Astrocyte (in vitro differentiated cells and primary cell): ENCODE results near the gene ACADS. TPM values are rescaled to one million over a fixed set of nuclear protein-coding genes. Genes with fewer than 3 reads are reported as not detected.
A peak's percentile ranks its signal among the peaks of the same experiment; 100 is the strongest.

Experiments
- DNase-seq: peaks from one replicate; pipeline ENCODE4 v3.0.0-alpha.2; 2010; ENCODE audit warnings: low read depth
- FAIRE-seq: peaks from 2 replicates; lab custom pipeline; 2011; peaks lifted over from hg19 to GRCh38; lab: Jason Lieb, UNC
- H2AFZ ChIP-seq: 2 replicates; pipeline ENCODE4 v1.6.0; 2012; ENCODE audit warnings: low read depth, low read length, inconsistent platforms
- H3K27ac ChIP-seq: 2 replicates; pipeline ENCODE4 v1.5.1; 2011; ENCODE audit warnings: low read depth, low read length, inconsistent platforms
- H3K27me3 ChIP-seq: 2 replicates; pipeline ENCODE4 v1.6.0; 2011; ENCODE audit warnings: low read length, inconsistent platforms; ENCODE audit not compliant: insufficient read depth
- H3K36me3 ChIP-seq: 2 replicates; pipeline ENCODE4 v1.5.1; 2011; ENCODE audit warnings: low read length, inconsistent platforms; ENCODE audit not compliant: insufficient read depth
- H3K4me1 ChIP-seq: 2 replicates; pipeline ENCODE4 v1.5.1; 2011; ENCODE audit warnings: low read length, inconsistent platforms; ENCODE audit not compliant: insufficient read depth
- H3K4me2 ChIP-seq: 2 replicates; pipeline ENCODE4 v1.6.0; 2012; ENCODE audit warnings: low read length, inconsistent platforms
- H3K4me3 ChIP-seq: 2 replicates; pipeline ENCODE4 v1.5.1; 2011; ENCODE audit warnings: low read depth, mild to moderate bottlenecking, low read length, inconsistent platforms; ENCODE audit not compliant: insufficient read depth
- H3K79me2 ChIP-seq: 2 replicates; pipeline ENCODE4 v1.6.0; 2012; ENCODE audit warnings: mild to moderate bottlenecking, low read length, inconsistent platforms; ENCODE audit not compliant: insufficient read depth
- H3K9ac ChIP-seq: 2 replicates; pipeline ENCODE4 v1.6.0; 2012; ENCODE audit warnings: mild to moderate bottlenecking, low read length, inconsistent platforms
- H3K9me3 ChIP-seq: 2 replicates; pipeline ENCODE4 v1.5.1; 2012; ENCODE audit warnings: low read depth, mild to moderate bottlenecking, low read length, inconsistent platforms; ENCODE audit not compliant: insufficient read depth
- H4K20me1 ChIP-seq: 2 replicates; pipeline ENCODE4 v1.6.0; 2012; ENCODE audit warnings: low read length, inconsistent platforms; ENCODE audit not compliant: insufficient read depth
- H3K27ac Mint-ChIP-seq: one replicate; pipeline ENCODE4 v1.8.0; 2021; ENCODE audit warnings: mild to moderate bottlenecking, mixed read lengths; ENCODE audit not compliant: unreplicated experiment
- H3K27me3 Mint-ChIP-seq: one replicate; pipeline ENCODE4 v1.8.0; 2021; ENCODE audit warnings: low read depth, mixed read lengths; ENCODE audit not compliant: unreplicated experiment
- H3K36me3 Mint-ChIP-seq: one replicate; pipeline ENCODE4 v1.8.0; 2021; ENCODE audit warnings: low read depth, mixed read lengths; ENCODE audit not compliant: unreplicated experiment
- H3K4me1 Mint-ChIP-seq: one replicate; pipeline ENCODE4 v1.8.0; 2021; ENCODE audit warnings: low read depth, mixed read lengths; ENCODE audit not compliant: unreplicated experiment
- H3K4me3 Mint-ChIP-seq: one replicate; pipeline ENCODE4 v1.8.0; 2021; ENCODE audit warnings: mild to moderate bottlenecking, moderate library complexity, mixed read lengths; ENCODE audit not compliant: unreplicated experiment
- H3K9me3 Mint-ChIP-seq: one replicate; pipeline ENCODE4 v1.8.0; 2021; ENCODE audit warnings: mild to moderate bottlenecking, mixed read lengths; ENCODE audit not compliant: unreplicated experiment
- CTCF ChIP-seq: IDR thresholded peaks from 2 replicates; pipeline ENCODE4 v1.5.1; 2011; ENCODE audit warnings: low read depth, mild to moderate bottlenecking, inconsistent platforms, low read length, moderate library complexity; ENCODE audit not compliant: insufficient read depth
- EZH2 ChIP-seq: IDR thresholded peaks from 2 replicates; pipeline ENCODE4 v1.6.1; 2012; ENCODE audit warnings: mild to moderate bottlenecking, low read length, inconsistent platforms; ENCODE audit not compliant: insufficient read depth
- total RNA-seq: library from RNA; stranded (reverse); gene quantifications from 2 replicates; pipeline ENCODE4 v1.2.1, GENCODE V29; 2021

The ACADS gene
- total RNA-seq, 1 donor from 2014 or later: 2.8 TPM

GRCh38 chr12:120696626-120697025 is 29.0 kb upstream of the ACADS start:
- no peak for FAIRE-seq
- DNase-seq: no peak
- no peak overlapping the region for H3K4me2 ChIP-seq
- peaks cover 90% of the 10 kb centered on the region for H4K20me1 ChIP-seq
- no peaks in the 10 kb centered on the region for H3K4me1 ChIP-seq
- no peak overlapping the region for H2AFZ ChIP-seq
- H3K9me3 Mint-ChIP-seq: no peaks in the 10 kb centered on the region
- no peak overlapping the region for H3K4me3 Mint-ChIP-seq
- H3K79me2 ChIP-seq: peaks cover 35% of the 10 kb centered on the region
- H3K9me3 ChIP-seq: no peaks in the 10 kb centered on the region
- peaks cover 13% of the 10 kb centered on the region for H3K4me1 Mint-ChIP-seq
- no peak overlapping the region for H3K4me3 ChIP-seq
- TF ChIP-seq CTCF: no peak
- H3K36me3 Mint-ChIP-seq: peaks cover 46% of the 10 kb centered on the region
- no peak overlapping the region for H3K27ac Mint-ChIP-seq
- H3K27ac ChIP-seq: no peak overlapping the region
- no peak overlapping the region for H3K9ac ChIP-seq
- peaks cover 50% of the 10 kb centered on the region for H3K36me3 ChIP-seq
- H3K27me3 ChIP-seq: no peaks in the 10 kb centered on the region
- no peaks in the 10 kb centered on the region for H3K27me3 Mint-ChIP-seq

- peaks cover 9% of the 10 kb centered on the region for H3K4me1 Mint-ChIP-seq
- peaks cover 50% of the 10 kb centered on the region for H3K36me3 Mint-ChIP-seq
Observed at GRCh38 chr12:120697344-120697743, 28.3 kb upstream of the ACADS start.

GRCh38 chr12:120698665-120699064 is 27.0 kb upstream of the ACADS start:
- no peaks in the 10 kb centered on the region for H3K9me3 Mint-ChIP-seq
- Histone ChIP-seq H3K27ac (no peak overlapping the region), H4K20me1 (peaks cover 73% of the 10 kb centered on the region), H3K4me3 (no peak overlapping the region), H3K9me3 (no peaks in the 10 kb centered on the region), H2AFZ (no peak overlapping the region), H3K4me1 (no peaks in the 10 kb centered on the region), H3K36me3 (peaks cover 50% of the 10 kb centered on the region), H3K4me2 (no peak overlapping the region), H3K9ac (no peak overlapping the region), H3K79me2 (peaks cover 15% of the 10 kb centered on the region), H3K27me3 (no peaks in the 10 kb centered on the region)
- no peaks in the 10 kb centered on the region for H3K27me3 Mint-ChIP-seq
- H3K27ac Mint-ChIP-seq: peak overlapping the region; percentile 58
- DNase-seq (no peak), FAIRE-seq (no peak)
- H3K36me3 Mint-ChIP-seq: peaks cover 54% of the 10 kb centered on the region
- TF ChIP-seq CTCF (no peak), EZH2 (no peak)
- H3K4me3 Mint-ChIP-seq: no peak overlapping the region
- H3K4me1 Mint-ChIP-seq: no peaks in the 10 kb centered on the region

More at GRCh38 chr12:120697344-120697743, 28.3 kb upstream of the ACADS start:
- H3K9ac ChIP-seq: no peak overlapping the region
- no peaks in the 10 kb centered on the region for H3K27me3 ChIP-seq
- no peak for DNase-seq
- H4K20me1 ChIP-seq: peaks cover 83% of the 10 kb centered on the region
- no peaks in the 10 kb centered on the region for H3K4me1 ChIP-seq
- H3K27ac ChIP-seq: no peak overlapping the region
- Mint-ChIP-seq H3K4me3 (no peak overlapping the region), H3K9me3 (no peaks in the 10 kb centered on the region), H3K27ac (no peak overlapping the region), H3K27me3 (no peaks in the 10 kb centered on the region)
- no peaks in the 10 kb centered on the region for H3K9me3 ChIP-seq
- H3K79me2 ChIP-seq: peaks cover 28% of the 10 kb centered on the region
- no peak overlapping the region for H2AFZ ChIP-seq
- peaks cover 52% of the 10 kb centered on the region for H3K36me3 ChIP-seq
- no peak overlapping the region for H3K4me2 ChIP-seq
- no peak for TF ChIP-seq CTCF
- TF ChIP-seq EZH2: no peak
- H3K4me3 ChIP-seq: no peak overlapping the region
- FAIRE-seq: no peak
